SK-N-SH (cell line): ENCODE results near the gene TBC1D17. TPM values are rescaled to one million over a fixed set of nuclear protein-coding genes. Genes with fewer than 3 reads are reported as not detected.

Experiments used
- CTCF ChIA-PET: fragments of 300-600, 350-600 bp; formaldehyde crosslinking; extraction: SDS; loops from one replicate; lab custom pipeline; 2021; lab: Yijun Ruan, JAX
- POLR2A ChIA-PET: fragments of 350-600 bp; sonication (Branson Sonifier 250); formaldehyde crosslinking; extraction: SDS; loops from one replicate; lab custom pipeline; 2020; ENCODE audit warnings: antibody characterized with exemption, inconsistent platforms; lab: Yijun Ruan, JAX
- DNase-seq: peaks from one replicate; pipeline ENCODE4 v3.0.0; 2012
- H2AFZ ChIP-seq: fragments of 200-600 bp; sonication (generic); 2 replicates; pipeline ENCODE4 v1.8.1; 2016; ENCODE audit warnings: antibody characterized with exemption, mild to moderate bottlenecking, low read depth
- H3F3A ChIP-seq: fragments of 200-600 bp; sonication (generic); replicated peaks from 2 replicates; pipeline ENCODE3; 2016; ENCODE audit warnings: antibody characterized with exemption, mild to moderate bottlenecking; ENCODE audit not compliant: insufficient read depth
- H3K27ac ChIP-seq, 2 experiments: fragments of 200-500 bp in 1 of 2; fragments of 200-600 bp in 1 of 2; sonication (Bioruptor generic) in 1 of 2; sonication (generic), shearing (Covaris generic) in 1 of 2; 2 replicates each; pipeline versions ENCODE4 v1.5.1 to v1.6.1; 2014 to 2016; ENCODE audit warnings: low read depth in 2 of 2, inconsistent platforms in 1 of 2, low read length in 1 of 2, mild to moderate bottlenecking in 1 of 2, mixed read lengths in 1 of 2
- H3K27me3 ChIP-seq: fragments of 200-600 bp; sonication (generic), shearing (Covaris generic); 2 replicates; pipeline ENCODE4 v1.6.1; 2016; ENCODE audit warnings: mixed run types; ENCODE audit not compliant: insufficient read depth
- H3K36me3 ChIP-seq, 2 experiments: fragments of 200-500 bp in 1 of 2; fragments of 200-600 bp in 1 of 2; sonication (Bioruptor generic) in 1 of 2; sonication (generic) in 1 of 2; replicated peaks in 1 of 2; 2 replicates each; pipeline versions ENCODE3 to v1.5.1; 2014 to 2016; ENCODE audit warnings: low read length in 1 of 2, mild to moderate bottlenecking in 1 of 2; ENCODE audit not compliant: insufficient read depth in 2 of 2, control insufficient read depth in 1 of 2
- H3K4me1 ChIP-seq, 2 experiments: fragments of 200-500 bp in 1 of 2; fragments of 200-600 bp in 1 of 2; sonication (Bioruptor generic) in 1 of 2; sonication (generic), shearing (Covaris generic) in 1 of 2; 2 replicates each; pipeline versions ENCODE4 v1.5.1 to v1.6.1; 2014 to 2016; ENCODE audit warnings: low read depth in 1 of 2, low read length in 1 of 2, mixed run types in 1 of 2; ENCODE audit not compliant: insufficient read depth in 2 of 2, control insufficient read depth in 1 of 2
- H3K4me2 ChIP-seq: fragments of 200-600 bp; sonication (generic), shearing (Covaris generic); 2 replicates; pipeline ENCODE4 v1.6.1; 2017; ENCODE audit warnings: mixed run types
- H3K4me3 ChIP-seq, 2 experiments: fragments of 200-500 bp in 1 of 2; fragments of 200-600 bp in 1 of 2; sonication (Bioruptor generic) in 1 of 2; sonication (generic), shearing (Covaris generic) in 1 of 2; 2 replicates each; pipeline versions ENCODE4 v1.5.1 to v1.8.1; 2014 to 2016; ENCODE audit warnings: low read depth in 2 of 2, inconsistent platforms in 1 of 2, low read length in 1 of 2, mild to moderate bottlenecking in 1 of 2, mixed read lengths in 1 of 2, moderate library complexity in 1 of 2
- H3K79me2 ChIP-seq: fragments of 200-600 bp; sonication (generic); 2 replicates; pipeline ENCODE4 v1.8.1; 2017; ENCODE audit warnings: mild to moderate bottlenecking; ENCODE audit not compliant: insufficient read depth
- H3K9ac ChIP-seq: fragments of 200-600 bp; sonication (generic); 2 replicates; pipeline ENCODE4 v1.6.1; 2017; ENCODE audit warnings: mixed run types
- H3K9me2 ChIP-seq: fragments of 200-600 bp; sonication (generic); 2 replicates; pipeline ENCODE4 v1.6.1; 2017; ENCODE audit warnings: mixed run types
- H3K9me3 ChIP-seq: fragments of 200-600 bp; sonication (generic); 2 replicates; pipeline ENCODE4 v1.6.1; 2017; ENCODE audit warnings: mixed run types, mild to moderate bottlenecking, moderate library complexity
- H4K20me1 ChIP-seq: fragments of 200-600 bp; sonication (generic); 2 replicates; pipeline ENCODE4 v1.6.1; 2017; ENCODE audit warnings: mild to moderate bottlenecking, mixed run types; ENCODE audit not compliant: insufficient read depth
- CTCF ChIP-seq: fragments of 200-600 bp; sonication (generic); IDR thresholded peaks from 2 replicates; pipeline ENCODE4 v1.6.1; 2017; ENCODE audit warnings: antibody characterized with exemption, mild to moderate bottlenecking, moderate library complexity
- ELF1 ChIP-seq: IDR thresholded peaks from 2 replicates; pipeline ENCODE4 v1.4.0; 2012
- EZH2phosphoT487 ChIP-seq: fragments of 200-600 bp; sonication (generic); IDR thresholded peaks from 2 replicates; pipeline ENCODE4 v1.6.1; 2017; ENCODE audit warnings: low read depth, mixed run types, mild to moderate bottlenecking, antibody characterized with exemption, moderate library complexity, borderline replicate concordance
- FOSL2 ChIP-seq: IDR thresholded peaks from 2 replicates; pipeline ENCODE4 v1.4.0; 2012; ENCODE audit warnings: low read depth, mild to moderate bottlenecking, moderate library complexity, borderline replicate concordance
- FOXJ3 ChIP-seq: sonication (generic); formaldehyde crosslinking; IDR thresholded peaks from 2 replicates; pipeline ENCODE4 v1.5.1; 2020; ENCODE audit warnings: mild to moderate bottlenecking, missing genetic modification reagents
- FOXM1 ChIP-seq: IDR thresholded peaks from 2 replicates; pipeline ENCODE4 v1.4.0; 2012; ENCODE audit warnings: low read depth, mild to moderate bottlenecking
- GATA2 ChIP-seq: sonication (generic); formaldehyde crosslinking; IDR thresholded peaks from 2 replicates; pipeline ENCODE4 v1.5.0; 2020; ENCODE audit warnings: mild to moderate bottlenecking, missing genetic modification reagents
- IRF3 ChIP-seq: fragments of 150-350 bp; IDR thresholded peaks from 2 replicates; pipeline ENCODE4 v1.6.1; 2016; ENCODE audit warnings: mild to moderate bottlenecking, low read depth, low read length
- JUND ChIP-seq: IDR thresholded peaks from 2 replicates; pipeline ENCODE4 v1.4.0; 2012
- NFIC ChIP-seq: IDR thresholded peaks from 2 replicates; pipeline ENCODE4 v1.4.0; 2012; ENCODE audit warnings: borderline replicate concordance
- NRF1 ChIP-seq: IDR thresholded peaks from 2 replicates; pipeline ENCODE4 v1.6.1; 2012; ENCODE audit warnings: low read depth, mild to moderate bottlenecking, low read length
- RCOR1 ChIP-seq: fragments of 150-350 bp; IDR thresholded peaks from 2 replicates; pipeline ENCODE4 v1.6.1; 2017; ENCODE audit warnings: antibody characterized with exemption, low read length
- REST ChIP-seq: IDR thresholded peaks from 2 replicates; pipeline ENCODE4 v1.6.1; 2012; ENCODE audit warnings: mild to moderate bottlenecking, low read depth, low read length, moderate library complexity
- RFX5 ChIP-seq: IDR thresholded peaks from 2 replicates; pipeline ENCODE4 v1.6.1; 2012; ENCODE audit warnings: mild to moderate bottlenecking, improper control_type of control experiment, low read length
- SIN3A ChIP-seq: IDR thresholded peaks from 2 replicates; pipeline ENCODE4 v1.6.1; 2012; ENCODE audit warnings: low read depth, mild to moderate bottlenecking, low read length, moderate library complexity, borderline replicate concordance
- SMC3 ChIP-seq: IDR thresholded peaks from 2 replicates; pipeline ENCODE4 v1.6.1; 2012; ENCODE audit warnings: low read depth, low read length, improper control_type of control experiment
- TCF12 ChIP-seq: IDR thresholded peaks from 2 replicates; pipeline ENCODE4 v1.4.0; 2012
- TEAD4 ChIP-seq: IDR thresholded peaks from 2 replicates; pipeline ENCODE4 v1.4.0; 2012; ENCODE audit warnings: mild to moderate bottlenecking, borderline replicate concordance; ENCODE audit not compliant: insufficient read depth
- USF1 ChIP-seq: IDR thresholded peaks from 2 replicates; pipeline ENCODE4 v1.4.0; 2012; ENCODE audit warnings: low read depth, borderline replicate concordance
- YY1 ChIP-seq: IDR thresholded peaks from 2 replicates; pipeline ENCODE4 v1.4.0; 2012; ENCODE audit warnings: low read depth, mild to moderate bottlenecking
- WGBS: methylation state at CpG from one replicate; pipeline ENCODE4 v1.1.6; 2017; ENCODE audit warnings: low lambda C conversion rate; 5-methylcytosine and 5-hydroxymethylcytosine counted together
- polyA plus RNA-seq, 3 experiments: library from polyadenylated mRNA; depleted of rRNA; stranded (reverse); fragments of >200 nt; gene quantifications; 2 replicates each; pipeline ENCODE4 v1.2.3, GENCODE V29; 2012

TBC1D17 gene
- polyA plus RNA-seq, 1 of the 3 experiments (the other 2 are of a cell fraction) = 28.3 TPM

- WGBS = 100% methylated on average over 1 of the region's 1 CpG
- Histone ChIP-seq H4K20me1 (no peaks in the 10 kb centered on the region), H3K4me2 (no peak overlapping the region), H3K36me3 (no peaks in the 10 kb centered on the region), H3K9me3 (no peaks in the 10 kb centered on the region), H3F3A (no peaks in the 10 kb centered on the region), H3K9ac (no peak overlapping the region), H3K4me3 (no peak overlapping the region), H3K27me3 (no peaks in the 10 kb centered on the region), H3K9me2 (no peaks in the 10 kb centered on the region), H3K79me2 (no peaks in the 10 kb centered on the region), H3K27ac (no peak overlapping the region), H3K4me1 (peaks cover 0 to 13% of the 10 kb centered on the region in 2 experiments; a peak in 2 of 4 replicates), H2AFZ (no peak overlapping the region)
- DNase-seq = no peak
- no peak for TF ChIP-seq JUND
- TF ChIP-seq GATA2 (CRISPR knock-in tag) = no peak
- TF ChIP-seq CTCF = no peak
- TF ChIP-seq FOSL2 = no peak
- TF ChIP-seq EZH2phosphoT487 = no peak
- no peak for TF ChIP-seq NRF1
- TF ChIP-seq TCF12 = no peak
- TF ChIP-seq FOXM1 = no peak
- no peak for TF ChIP-seq FOXJ3 (CRISPR knock-in tag)
- no peak for TF ChIP-seq ELF1
- CTCF ChIA-PET = no interaction called here
- POLR2A ChIA-PET = no interaction called here
These were observed 15.2 kb downstream of the TBC1D17 start for GRCh38 chr19:49892716-49893115.

GRCh38 chr19:49894011-49894664 lies 16.6 kb downstream of the TBC1D17 start:
- ChIA-PET POLR2A (interaction anchor here (1.0 kb wide), 1 partner anchor 18 kb away, joined by 3 read pairs; no protein-coding TSS in a partner anchor), CTCF (interaction anchor here (1.1 to 1.7 kb wide), 2 partner anchors 10 to 44 kb away, joined by 4 read pairs; no protein-coding TSS in a partner anchor)
- no peak overlapping the region for H3K4me2 ChIP-seq
- no peaks in the 10 kb centered on the region for H3K79me2 ChIP-seq
- H3K9ac ChIP-seq = no peak overlapping the region
- DNase-seq = no peak
- H3K4me1 ChIP-seq = peaks cover 0 to 13% of the 10 kb centered on the region in 2 experiments; a peak in 2 of 4 replicates
- no peaks in the 10 kb centered on the region for H4K20me1 ChIP-seq
- H3K27me3 ChIP-seq = no peaks in the 10 kb centered on the region
- no peaks in the 10 kb centered on the region for H3K9me2 ChIP-seq
- no peak overlapping the region for H3K27ac ChIP-seq
- no peaks in the 10 kb centered on the region for H3F3A ChIP-seq
- TF ChIP-seq SIN3A (no peak), RFX5 (no peak), FOXM1 (no peak), RCOR1 (no peak), SMC3 (no peak), TEAD4 (no peak), USF1 (no peak), YY1 (no peak), EZH2phosphoT487 (no peak), REST (no peak), IRF3 (no peak), NFIC (no peak), FOSL2 (no peak)
- no peak overlapping the region for H2AFZ ChIP-seq
- 90% methylated on average over 17 of the region's 18 CpGs for WGBS
- H3K9me3 ChIP-seq = no peaks in the 10 kb centered on the region
- H3K4me3 ChIP-seq = no peak overlapping the region
- H3K36me3 ChIP-seq = no peaks in the 10 kb centered on the region
